B cell (primary cell): Measurements from ENCODE around the gene TSPYL6. TPM values are rescaled to one million over a fixed set of nuclear protein-coding genes. Genes with fewer than 3 reads are reported as not detected.
"Not testable (repeated sequence)": the region's sequence is repeated elsewhere in the genome, so short reads cannot be mapped to it uniquely, and the experiment has no call there.

Source experiments
- ATAC-seq: fragments of 200-7000 bp; cut with Tn5 transposase; one replicate; pipeline ENCODE4 v1.10.0; 2021; ENCODE audit warnings: low read depth, mild to moderate bottlenecking, moderate number of reproducible peaks, moderate library complexity
- CTCF ChIA-PET: fragments of 350-600 bp; sonication (Branson Sonifier 250); formaldehyde crosslinking; loops from one replicate; lab custom pipeline; 2021; ENCODE audit warnings: antibody characterized with exemption, inconsistent platforms; lab: Charles Lee
- POLR2A ChIA-PET: fragments of 350-600 bp; sonication (Branson Sonifier 250); formaldehyde crosslinking; loops from one replicate; lab custom pipeline; 2021; ENCODE audit warnings: antibody characterized with exemption; lab: Charles Lee
- DNase-seq: peaks from one replicate; pipeline ENCODE4 v3.0.0; 2013
- H2AFZ ChIP-seq: 2 replicates; pipeline ENCODE4 v1.6.1; 2012; ENCODE audit warnings: mild to moderate bottlenecking, low read depth, low read length; ENCODE audit not compliant: insufficient read depth, poor library complexity, severe bottlenecking
- H3K27ac ChIP-seq, 2 donors: 1 replicate in 1 of 2; 2 replicates in 1 of 2; pipeline ENCODE4 v1.5.1; 2012 to 2013; ENCODE audit warnings: low read length in 2 of 2, mild to moderate bottlenecking in 2 of 2, moderate library complexity in 1 of 2
- H3K27me3 ChIP-seq, 4 experiments: fragments of 200-600 bp in 1 of 4; sonication (generic) in 1 of 4; replicated peaks in 1 of 4; 1 replicate in 2 of 4; 2 replicates in 2 of 4; pipeline versions ENCODE4 v1.6.1 to v1.7.0; 2013 to 2016; ENCODE audit warnings: low read length in 3 of 4, mild to moderate bottlenecking in 2 of 4, mixed read lengths in 1 of 4, moderate library complexity in 1 of 4; ENCODE audit not compliant: insufficient read depth in 4 of 4, control insufficient read depth in 3 of 4; ENCODE audit errors: control extremely low read depth in 1 of 4
- H3K36me3 ChIP-seq, 2 experiments: replicated peaks in 1 of 2; 1 replicate in 1 of 2; 2 replicates in 1 of 2; pipeline versions ENCODE4 v1.6.1 to v1.7.1; 2013; ENCODE audit warnings: low read length in 1 of 2; ENCODE audit not compliant: insufficient read depth in 2 of 2, control insufficient read depth in 1 of 2; ENCODE audit errors: control extremely low read depth in 1 of 2, extremely low read depth in 1 of 2
- H3K4me1 ChIP-seq, 2 donors: fragments of 200-600 bp in 1 of 2; sonication (generic) in 1 of 2; 1 replicate in 1 of 2; 2 replicates in 1 of 2; pipeline versions ENCODE4 v1.5.1 to v1.6.1; 2013 to 2017; ENCODE audit warnings: low read length in 2 of 2; ENCODE audit not compliant: control insufficient read depth in 2 of 2, insufficient read depth in 2 of 2
- H3K4me2 ChIP-seq: replicated peaks from 2 replicates; pipeline ENCODE3; 2012; ENCODE audit warnings: mild to moderate bottlenecking, low read depth, low read length; ENCODE audit not compliant: poor library complexity, severe bottlenecking
- H3K4me3 ChIP-seq, 5 experiments: fragments of 200-600 bp in 1 of 5; sonication (generic) in 1 of 5; 1 replicate in 3 of 5; 2 replicates in 2 of 5; pipeline versions ENCODE4 v1.5.1 to v1.7.0; 2011 to 2016; ENCODE audit warnings: low read length in 4 of 5, mild to moderate bottlenecking in 4 of 5, low read depth in 2 of 5, control low read depth in 1 of 5, moderate library complexity in 1 of 5; ENCODE audit not compliant: insufficient read depth in 1 of 5; ENCODE audit errors: control extremely low read depth in 1 of 5, extremely low read depth in 1 of 5
- H3K79me2 ChIP-seq: fragments of 200-600 bp; sonication (generic); one replicate; pipeline ENCODE4 v1.6.0; 2016; ENCODE audit warnings: low read length; ENCODE audit not compliant: control insufficient read depth, insufficient read depth
- H3K9ac ChIP-seq: fragments of 200-600 bp; sonication (generic); 2 replicates; pipeline ENCODE4 v1.6.1; 2017; ENCODE audit warnings: mild to moderate bottlenecking, low read length, moderate library complexity
- H3K9me3 ChIP-seq, 3 donors: one replicate each; pipeline versions ENCODE4 v1.6.1 to v1.7.1; 2013; ENCODE audit warnings: low read length in 2 of 3; ENCODE audit not compliant: control insufficient read depth in 2 of 3, insufficient read depth in 1 of 3; ENCODE audit errors: control extremely low read depth in 1 of 3
- H4K20me1 ChIP-seq: 2 replicates; pipeline ENCODE4 v1.6.0; 2012; ENCODE audit warnings: mild to moderate bottlenecking, low read length; ENCODE audit not compliant: insufficient read depth, control insufficient read depth, poor library complexity, severe bottlenecking
- H3K27ac Mint-ChIP-seq: one replicate; pipeline ENCODE4 v1.8.0; 2021; ENCODE audit warnings: mixed read lengths
- H3K27me3 Mint-ChIP-seq: one replicate; pipeline ENCODE4 v1.8.0; 2021; ENCODE audit warnings: mixed read lengths
- H3K4me1 Mint-ChIP-seq: one replicate; pipeline ENCODE4 v1.8.0; 2021; ENCODE audit warnings: mixed read lengths
- H3K4me3 Mint-ChIP-seq: one replicate; pipeline ENCODE4 v1.8.0; 2021; ENCODE audit warnings: mixed read lengths
- H3K9me3 Mint-ChIP-seq: one replicate; pipeline ENCODE4 v1.8.0; 2022; ENCODE audit warnings: mixed read lengths; ENCODE audit not compliant: insufficient read depth
- EZH2 ChIP-seq: IDR thresholded peaks from 2 replicates; pipeline ENCODE4 v1.6.1; 2012; ENCODE audit warnings: borderline replicate concordance, low read depth, mild to moderate bottlenecking, moderate library complexity, low read length; ENCODE audit not compliant: insufficient read depth, poor library complexity, severe bottlenecking
- WGBS: methylation state at CpG from one replicate; pipeline ENCODE4 v1.1.5; 2013; ENCODE audit warnings: missing lambda C conversion rate; ENCODE audit not compliant: insufficient coverage; 5-methylcytosine and 5-hydroxymethylcytosine counted together
- intact Hi-C: fragments of 100-400 bp; cut with micrococcal nuclease; formaldehyde crosslinking; loops from one replicate; pipeline ENCODE4 v1.10.0; 2022
- polyA plus RNA-seq: library from polyadenylated mRNA; depleted of rRNA; stranded (reverse); fragments of >200 nt; gene quantifications from 2 replicates; pipeline ENCODE4 v1.2.3, GENCODE V29; 2012
- total RNA-seq, 2 donors: library from RNA; stranded (reverse); fragments of 120-200 nt in 1 of 2; gene quantifications; 1 replicate in 1 of 2; 2 replicates in 1 of 2; pipeline versions ENCODE4 v1.2.3 to v1.2.4, GENCODE V29; 2013 to 2022
- TF ChIP-seq, protein P1 (sequence below): fragments of 200-600 bp; IDR thresholded peaks from one replicate; pipeline ENCODE4 v1.8.0; 2022; ENCODE audit warnings: antibody characterized with exemption, mild to moderate bottlenecking

The TSPYL6 gene
- total and polyA plus RNA-seq, 2 donors (not counting 1 experiment from before 2014, with no cell fraction given), result not detected

- H3K4me2 ChIP-seq, result no peak overlapping the region
- H2AFZ ChIP-seq, result no peak overlapping the region
- no peak overlapping the region for H3K9ac ChIP-seq
- Mint-ChIP-seq H3K27me3 (no peaks in the 10 kb centered on the region), H3K27ac (no peak overlapping the region), H3K4me1 (no peaks in the 10 kb centered on the region), H3K4me3 (no peak overlapping the region), H3K9me3 (no peaks in the 10 kb centered on the region)
- TF ChIP-seq EZH2, result no peak
- TF ChIP-seq, protein P1, sequence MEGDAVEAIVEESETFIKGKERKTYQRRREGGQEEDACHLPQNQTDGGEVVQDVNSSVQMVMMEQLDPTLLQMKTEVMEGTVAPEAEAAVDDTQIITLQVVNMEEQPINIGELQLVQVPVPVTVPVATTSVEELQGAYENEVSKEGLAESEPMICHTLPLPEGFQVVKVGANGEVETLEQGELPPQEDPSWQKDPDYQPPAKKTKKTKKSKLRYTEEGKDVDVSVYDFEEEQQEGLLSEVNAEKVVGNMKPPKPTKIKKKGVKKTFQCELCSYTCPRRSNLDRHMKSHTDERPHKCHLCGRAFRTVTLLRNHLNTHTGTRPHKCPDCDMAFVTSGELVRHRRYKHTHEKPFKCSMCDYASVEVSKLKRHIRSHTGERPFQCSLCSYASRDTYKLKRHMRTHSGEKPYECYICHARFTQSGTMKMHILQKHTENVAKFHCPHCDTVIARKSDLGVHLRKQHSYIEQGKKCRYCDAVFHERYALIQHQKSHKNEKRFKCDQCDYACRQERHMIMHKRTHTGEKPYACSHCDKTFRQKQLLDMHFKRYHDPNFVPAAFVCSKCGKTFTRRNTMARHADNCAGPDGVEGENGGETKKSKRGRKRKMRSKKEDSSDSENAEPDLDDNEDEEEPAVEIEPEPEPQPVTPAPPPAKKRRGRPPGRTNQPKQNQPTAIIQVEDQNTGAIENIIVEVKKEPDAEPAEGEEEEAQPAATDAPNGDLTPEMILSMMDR, result no peak
- no peaks in the 10 kb centered on the region for H4K20me1 ChIP-seq
- no peaks in the 10 kb centered on the region for H3K4me1 ChIP-seq
- ChIA-PET CTCF (no interaction called here), POLR2A (no interaction called here)
- no peak for ATAC-seq
- no peak overlapping the region for H3K4me3 ChIP-seq
- H3K27me3 ChIP-seq, result no peaks in the 10 kb centered on the region
- H3K9me3 ChIP-seq, result no peaks in the 10 kb centered on the region
- H3K79me2 ChIP-seq, result no peaks in the 10 kb centered on the region
- intact Hi-C loops, result no loop called here
- WGBS, result 97% methylated on average over 4 of the region's 5 CpGs
- no peak overlapping the region for H3K27ac ChIP-seq
- H3K36me3 ChIP-seq, result peaks cover 0 to 1% of the 10 kb centered on the region in 2 experiments
- DNase-seq, result no peak
These were observed 42.5 kb upstream of the TSPYL6 start for GRCh38 chr2:54298514-54298913.

- H3K9me3 ChIP-seq, result no peaks in the 10 kb centered on the region
- no peak overlapping the region for H3K4me3 Mint-ChIP-seq
- H3K4me3 ChIP-seq, result no peak overlapping the region
- no peak overlapping the region for H2AFZ ChIP-seq
- H3K27ac Mint-ChIP-seq, result no peak overlapping the region
- no peaks in the 10 kb centered on the region for H4K20me1 ChIP-seq
- no peak overlapping the region for H3K9ac ChIP-seq
- intact Hi-C loops, result no loop called here
- H3K79me2 ChIP-seq, result no peaks in the 10 kb centered on the region
- ChIA-PET POLR2A (no interaction called here), CTCF (no interaction called here)
- TF ChIP-seq, protein P1, result no peak
- no peak for TF ChIP-seq EZH2
- no peak overlapping the region for H3K4me2 ChIP-seq
- H3K27ac ChIP-seq, result no peak overlapping the region
- no peak for DNase-seq
- H3K27me3 ChIP-seq, result no peaks in the 10 kb centered on the region
- H3K4me1 Mint-ChIP-seq, result no peaks in the 10 kb centered on the region
- no peaks in the 10 kb centered on the region for H3K36me3 ChIP-seq
- no peaks in the 10 kb centered on the region for H3K27me3 Mint-ChIP-seq
- no peak for ATAC-seq
- no peaks in the 10 kb centered on the region for H3K4me1 ChIP-seq
- no peaks in the 10 kb centered on the region for H3K9me3 Mint-ChIP-seq
- WGBS, result 86% methylated on average over 2 of the region's 5 CpGs
These were observed 39.9 kb upstream of the TSPYL6 start for GRCh38 chr2:54295911-54296310.

GRCh38 chr2:54294665-54295064 lies 38.6 kb upstream of the TSPYL6 start:
- H3K27ac Mint-ChIP-seq, H3K4me1 ChIP-seq, ATAC-seq, CTCF ChIA-PET, POLR2A ChIA-PET, H4K20me1 ChIP-seq, H3K79me2 ChIP-seq, H3K4me3 Mint-ChIP-seq, H3K9me3 Mint-ChIP-seq, H3K9me3 ChIP-seq, DNase-seq, H3K36me3 ChIP-seq, H3K27me3 Mint-ChIP-seq, H3K9ac ChIP-seq, H2AFZ ChIP-seq, H3K4me2 ChIP-seq, H3K4me3 ChIP-seq, intact Hi-C loops, H3K27ac ChIP-seq, H3K27me3 ChIP-seq, H3K4me1 Mint-ChIP-seq: not testable (repeated sequence)
- WGBS, result no CpG with 5 or more reads among the region's 2 CpGs
